B cell (primary cell): ENCODE data around the gene CD6. TPM values are rescaled to one million over a fixed set of nuclear protein-coding genes. Genes with fewer than 3 reads are reported as not detected.

Source experiments
- ATAC-seq: fragments of 200-7000 bp; cut with Tn5 transposase; one replicate; pipeline ENCODE4 v1.10.0; 2021; ENCODE audit warnings: low read depth, mild to moderate bottlenecking, moderate number of reproducible peaks, moderate library complexity
- CTCF ChIA-PET: fragments of 350-600 bp; sonication (Branson Sonifier 250); formaldehyde crosslinking; loops from one replicate; lab custom pipeline; 2021; ENCODE audit warnings: antibody characterized with exemption, inconsistent platforms; lab: Charles Lee
- POLR2A ChIA-PET: fragments of 350-600 bp; sonication (Branson Sonifier 250); formaldehyde crosslinking; loops from one replicate; lab custom pipeline; 2021; ENCODE audit warnings: antibody characterized with exemption; lab: Charles Lee
- DNase-seq: peaks from one replicate; pipeline ENCODE4 v3.0.0; 2013
- H2AFZ ChIP-seq: 2 replicates; pipeline ENCODE4 v1.6.1; 2012; ENCODE audit warnings: mild to moderate bottlenecking, low read depth, low read length; ENCODE audit not compliant: insufficient read depth, poor library complexity, severe bottlenecking
- H3K27ac ChIP-seq, 2 donors: 1 replicate in 1 of 2; 2 replicates in 1 of 2; pipeline ENCODE4 v1.5.1; 2012 to 2013; ENCODE audit warnings: low read length in 2 of 2, mild to moderate bottlenecking in 2 of 2, moderate library complexity in 1 of 2
- H3K27me3 ChIP-seq, 4 experiments: fragments of 200-600 bp in 1 of 4; sonication (generic) in 1 of 4; replicated peaks in 1 of 4; 1 replicate in 2 of 4; 2 replicates in 2 of 4; pipeline versions ENCODE4 v1.6.1 to v1.7.0; 2013 to 2016; ENCODE audit warnings: low read length in 3 of 4, mild to moderate bottlenecking in 2 of 4, mixed read lengths in 1 of 4, moderate library complexity in 1 of 4; ENCODE audit not compliant: insufficient read depth in 4 of 4, control insufficient read depth in 3 of 4; ENCODE audit errors: control extremely low read depth in 1 of 4
- H3K36me3 ChIP-seq, 2 experiments: replicated peaks in 1 of 2; 1 replicate in 1 of 2; 2 replicates in 1 of 2; pipeline versions ENCODE4 v1.6.1 to v1.7.1; 2013; ENCODE audit warnings: low read length in 1 of 2; ENCODE audit not compliant: insufficient read depth in 2 of 2, control insufficient read depth in 1 of 2; ENCODE audit errors: control extremely low read depth in 1 of 2, extremely low read depth in 1 of 2
- H3K4me1 ChIP-seq, 2 donors: fragments of 200-600 bp in 1 of 2; sonication (generic) in 1 of 2; 1 replicate in 1 of 2; 2 replicates in 1 of 2; pipeline versions ENCODE4 v1.5.1 to v1.6.1; 2013 to 2017; ENCODE audit warnings: low read length in 2 of 2; ENCODE audit not compliant: control insufficient read depth in 2 of 2, insufficient read depth in 2 of 2
- H3K4me2 ChIP-seq: replicated peaks from 2 replicates; pipeline ENCODE3; 2012; ENCODE audit warnings: mild to moderate bottlenecking, low read depth, low read length; ENCODE audit not compliant: poor library complexity, severe bottlenecking
- H3K4me3 ChIP-seq, 5 experiments: fragments of 200-600 bp in 1 of 5; sonication (generic) in 1 of 5; 1 replicate in 3 of 5; 2 replicates in 2 of 5; pipeline versions ENCODE4 v1.5.1 to v1.7.0; 2011 to 2016; ENCODE audit warnings: low read length in 4 of 5, mild to moderate bottlenecking in 4 of 5, low read depth in 2 of 5, control low read depth in 1 of 5, moderate library complexity in 1 of 5; ENCODE audit not compliant: insufficient read depth in 1 of 5; ENCODE audit errors: control extremely low read depth in 1 of 5, extremely low read depth in 1 of 5
- H3K79me2 ChIP-seq: fragments of 200-600 bp; sonication (generic); one replicate; pipeline ENCODE4 v1.6.0; 2016; ENCODE audit warnings: low read length; ENCODE audit not compliant: control insufficient read depth, insufficient read depth
- H3K9ac ChIP-seq: fragments of 200-600 bp; sonication (generic); 2 replicates; pipeline ENCODE4 v1.6.1; 2017; ENCODE audit warnings: mild to moderate bottlenecking, low read length, moderate library complexity
- H3K9me3 ChIP-seq, 3 donors: one replicate each; pipeline versions ENCODE4 v1.6.1 to v1.7.1; 2013; ENCODE audit warnings: low read length in 2 of 3; ENCODE audit not compliant: control insufficient read depth in 2 of 3, insufficient read depth in 1 of 3; ENCODE audit errors: control extremely low read depth in 1 of 3
- H4K20me1 ChIP-seq: 2 replicates; pipeline ENCODE4 v1.6.0; 2012; ENCODE audit warnings: mild to moderate bottlenecking, low read length; ENCODE audit not compliant: insufficient read depth, control insufficient read depth, poor library complexity, severe bottlenecking
- H3K27ac Mint-ChIP-seq: one replicate; pipeline ENCODE4 v1.8.0; 2021; ENCODE audit warnings: mixed read lengths
- H3K27me3 Mint-ChIP-seq: one replicate; pipeline ENCODE4 v1.8.0; 2021; ENCODE audit warnings: mixed read lengths
- H3K4me1 Mint-ChIP-seq: one replicate; pipeline ENCODE4 v1.8.0; 2021; ENCODE audit warnings: mixed read lengths
- H3K4me3 Mint-ChIP-seq: one replicate; pipeline ENCODE4 v1.8.0; 2021; ENCODE audit warnings: mixed read lengths
- H3K9me3 Mint-ChIP-seq: one replicate; pipeline ENCODE4 v1.8.0; 2022; ENCODE audit warnings: mixed read lengths; ENCODE audit not compliant: insufficient read depth
- EZH2 ChIP-seq: IDR thresholded peaks from 2 replicates; pipeline ENCODE4 v1.6.1; 2012; ENCODE audit warnings: borderline replicate concordance, low read depth, mild to moderate bottlenecking, moderate library complexity, low read length; ENCODE audit not compliant: insufficient read depth, poor library complexity, severe bottlenecking
- WGBS: methylation state at CpG from one replicate; pipeline ENCODE4 v1.1.5; 2013; ENCODE audit warnings: missing lambda C conversion rate; ENCODE audit not compliant: insufficient coverage; 5-methylcytosine and 5-hydroxymethylcytosine counted together
- intact Hi-C: fragments of 100-400 bp; cut with micrococcal nuclease; formaldehyde crosslinking; loops from one replicate; pipeline ENCODE4 v1.10.0; 2022
- polyA plus RNA-seq: library from polyadenylated mRNA; depleted of rRNA; stranded (reverse); fragments of >200 nt; gene quantifications from 2 replicates; pipeline ENCODE4 v1.2.3, GENCODE V29; 2012
- total RNA-seq, 2 donors: library from RNA; stranded (reverse); fragments of 120-200 nt in 1 of 2; gene quantifications; 1 replicate in 1 of 2; 2 replicates in 1 of 2; pipeline versions ENCODE4 v1.2.3 to v1.2.4, GENCODE V29; 2013 to 2022
- TF ChIP-seq, protein P1 (sequence below): fragments of 200-600 bp; IDR thresholded peaks from one replicate; pipeline ENCODE4 v1.8.0; 2022; ENCODE audit warnings: antibody characterized with exemption, mild to moderate bottlenecking

CD6 gene
- total and polyA plus RNA-seq, 2 donors (not counting 1 experiment from before 2014, with no cell fraction given): 9.3 to 13.6 TPM

DNA sequence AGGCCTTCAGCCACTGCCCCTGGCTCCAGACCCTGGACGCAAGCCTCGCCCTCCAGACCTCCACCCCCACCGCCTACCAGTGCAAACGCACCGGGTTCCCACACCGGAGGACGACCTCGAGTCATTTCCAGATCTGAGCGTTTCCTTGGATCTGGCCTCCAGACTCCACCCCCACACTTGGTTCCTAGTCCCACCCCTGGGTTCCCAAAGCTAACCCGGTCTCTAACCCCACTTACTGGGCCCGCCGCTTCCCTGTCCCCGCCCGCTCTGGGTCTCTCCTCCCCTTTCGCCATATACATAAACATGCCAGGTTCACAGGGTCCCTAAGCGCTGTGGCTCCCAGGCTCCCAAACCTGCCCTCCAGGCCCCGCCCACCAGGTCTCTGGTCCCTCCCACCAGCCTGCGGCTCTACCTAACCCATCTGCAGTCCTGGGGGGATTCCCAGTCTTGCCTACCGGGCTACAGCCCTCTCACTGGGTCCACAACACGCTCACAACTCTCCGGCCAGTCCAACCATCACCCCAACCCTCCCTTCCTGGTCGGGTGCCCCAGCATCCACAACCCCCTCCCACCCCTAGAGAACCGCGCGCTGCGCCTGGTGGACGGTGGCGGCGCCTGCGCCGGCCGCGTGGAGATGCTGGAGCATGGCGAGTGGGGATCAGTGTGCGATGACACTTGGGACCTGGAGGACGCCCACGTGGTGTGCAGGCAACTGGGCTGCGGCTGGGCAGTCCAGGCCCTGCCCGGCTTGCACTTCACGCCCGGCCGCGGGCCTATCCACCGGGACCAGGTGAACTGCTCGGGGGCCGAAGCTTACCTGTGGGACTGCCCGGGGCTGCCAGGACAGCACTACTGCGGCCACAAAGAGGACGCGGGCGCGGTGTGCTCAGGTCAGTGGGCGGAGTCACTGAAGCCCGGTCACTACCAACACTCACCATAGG is 36.7 kb downstream of the CD6 start:
- Histone ChIP-seq H3K9me3 (peaks cover 0 to 7% (median 0%) of the 10 kb centered on the region in 3 donors), H2AFZ (peak overlapping the region; percentile 70), H3K36me3 (no peaks in the 10 kb centered on the region), H3K4me3 (peak overlapping the region in 3 of 5 experiments; percentile 35 to 44 (median 38)), H3K4me1 (peaks cover 25 to 27% of the 10 kb centered on the region in 2 donors), H3K27ac (no peak overlapping the region), H3K79me2 (no peaks in the 10 kb centered on the region), H3K4me2 (peak overlapping the region; percentile 88), H3K27me3 (peaks cover 0 to 18% (median 6%) of the 10 kb centered on the region in 4 experiments), H3K9ac (peak overlapping the region; percentile 56), H4K20me1 (no peaks in the 10 kb centered on the region)
- Mint-ChIP-seq H3K27ac (peak overlapping the region; percentile 15), H3K27me3 (peaks cover 11% of the 10 kb centered on the region), H3K4me1 (peaks cover 39% of the 10 kb centered on the region), H3K9me3 (no peaks in the 10 kb centered on the region), H3K4me3 (peak overlapping the region; percentile 84)
- ATAC-seq: peak; percentile 23
- DNase-seq: peak; percentile 41
- TF ChIP-seq EZH2: no peak
- TF ChIP-seq, protein P1, sequence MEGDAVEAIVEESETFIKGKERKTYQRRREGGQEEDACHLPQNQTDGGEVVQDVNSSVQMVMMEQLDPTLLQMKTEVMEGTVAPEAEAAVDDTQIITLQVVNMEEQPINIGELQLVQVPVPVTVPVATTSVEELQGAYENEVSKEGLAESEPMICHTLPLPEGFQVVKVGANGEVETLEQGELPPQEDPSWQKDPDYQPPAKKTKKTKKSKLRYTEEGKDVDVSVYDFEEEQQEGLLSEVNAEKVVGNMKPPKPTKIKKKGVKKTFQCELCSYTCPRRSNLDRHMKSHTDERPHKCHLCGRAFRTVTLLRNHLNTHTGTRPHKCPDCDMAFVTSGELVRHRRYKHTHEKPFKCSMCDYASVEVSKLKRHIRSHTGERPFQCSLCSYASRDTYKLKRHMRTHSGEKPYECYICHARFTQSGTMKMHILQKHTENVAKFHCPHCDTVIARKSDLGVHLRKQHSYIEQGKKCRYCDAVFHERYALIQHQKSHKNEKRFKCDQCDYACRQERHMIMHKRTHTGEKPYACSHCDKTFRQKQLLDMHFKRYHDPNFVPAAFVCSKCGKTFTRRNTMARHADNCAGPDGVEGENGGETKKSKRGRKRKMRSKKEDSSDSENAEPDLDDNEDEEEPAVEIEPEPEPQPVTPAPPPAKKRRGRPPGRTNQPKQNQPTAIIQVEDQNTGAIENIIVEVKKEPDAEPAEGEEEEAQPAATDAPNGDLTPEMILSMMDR: no peak
- ChIA-PET CTCF (interaction anchor here (1.0 to 1.6 kb wide), 2 partner anchors 38 to 105 kb away, joined by 3 read pairs; no protein-coding TSS in a partner anchor), POLR2A (interaction anchor here (0.6 kb wide), 1 partner anchor 25 kb away, joined by 8 read pairs; no protein-coding TSS in a partner anchor)
- intact Hi-C loops: no loop called here
- 79% methylated on average over 50 of the region's 54 CpGs for WGBS
